ENCODE results near the gene TMEM59L. TPM values are rescaled to one million over a fixed set of nuclear protein-coding genes. Genes with fewer than 3 reads are reported as not detected.

The TMEM59L gene
- total and polyA plus RNA-seq, 9 of the 15 experiments (the other 6 are each of a cell fraction or from before 2014, with no cell fraction given), result 0.37 TPM; not detected in 8

GRCh38 chr19:18620902-18621301 lies 8.2 kb downstream of the TMEM59L start:
- no peak overlapping the region for H3K4me3 ChIP-seq
- intact Hi-C loops (cut with micrococcal nuclease), result no loop called here
- in situ Hi-C loops (cut with MboI), result no loop called here
- H3K4me1 ChIP-seq (replicated peaks in 1 of 2; ENCODE audit: control insufficient read depth in 2 of 2, insufficient read depth in 2 of 2, low read length in 2 of 2), result peaks cover 0 to 6% of the 10 kb centered on the region in 2 experiments; a peak in 3 of 5 replicates
- ChIA-PET CTCF (ENCODE audit: low intra/inter-chr PET ratio) (no interaction called here), POLR2A (interaction anchor here (0.6 to 0.9 kb wide), 2 partner anchors 51 to 170 kb away, joined by 3 to 4 read pairs; no protein-coding TSS in a partner anchor)
- H3K79me2 ChIP-seq (ENCODE audit: control insufficient read depth, insufficient read depth, low read length), result no peaks in the 10 kb centered on the region
- H3K9me3 ChIP-seq (replicated peaks; ENCODE audit: control insufficient read depth, insufficient read depth, low read depth, low read length), result no peaks in the 10 kb centered on the region
- H3K4me2 ChIP-seq (ENCODE audit: insufficient read depth, low read length), result no peak overlapping the region
- ATAC-seq, result no peak
- no peaks in the 10 kb centered on the region for H3K36me3 ChIP-seq (ENCODE audit: control insufficient read depth, insufficient read depth, low read length)
- H2AFZ ChIP-seq (ENCODE audit: low read depth, low read length), result no peak overlapping the region
- no TSS peak for BruUV-seq (replicated peaks)
- no peak for FAIRE-seq
- H3K9me1 ChIP-seq (ENCODE audit: control insufficient read depth, insufficient read depth, low read length), result no peaks in the 10 kb centered on the region
- peak overlapping the region in 1 of 2 experiments; percentile 45; a peak in 2 of 4 replicates for H3K9ac ChIP-seq (ENCODE audit: insufficient read depth in 1 of 2, low read depth in 2 of 2, low read length in 2 of 2)
- H4K20me1 ChIP-seq (replicated peaks; ENCODE audit: control insufficient read depth, insufficient read depth, low read length), result no peaks in the 10 kb centered on the region; the same call in 1 of the 2 replicates
- DNase-seq (ENCODE audit: extremely low read depth in 1 of 4, low spot score in 3 of 4), result no peak
- 9% methylated on average over 6 of the region's 7 CpGs for whole genome bisulfite sequencing (ENCODE audit: insufficient coverage, low coverage, missing lambda C conversion rate)
- H3K27me3 ChIP-seq (ENCODE audit: control insufficient read depth in 2 of 2, insufficient read depth in 2 of 2, low read length in 2 of 2), result peaks cover 8 to 33% of the 10 kb centered on the region in 2 experiments; a peak in 4 of 5 replicates
- H3K27ac ChIP-seq (ENCODE audit: extremely low read depth, low read depth, low read length), result no peak overlapping the region
- TF ChIP-seq TAF15 (IDR thresholded peaks at IDR 0.05; ENCODE audit: low read depth, low read length), result no peak
- no peak for TF ChIP-seq EGR1 (conservative IDR thresholded peaks at IDR 0.05)
- TF ChIP-seq ZNF696 (CRISPR knock-in tag; conservative IDR thresholded peaks at IDR 0.05), result no peak
- no peak for TF ChIP-seq ZNF354B (CRISPR knock-in tag; IDR thresholded peaks at IDR 0.05)
- TF ChIP-seq SNIP1 (IDR thresholded peaks at IDR 0.05; ENCODE audit: low read depth), result no peak
- TF ChIP-seq ZBTB49 (CRISPR knock-in tag; IDR thresholded peaks at IDR 0.05; ENCODE audit: borderline replicate concordance), result no peak
- no peak for TF ChIP-seq TAF9B (IDR thresholded peaks at IDR 0.05; ENCODE audit: partially characterized antibody)
- no peak for TF ChIP-seq BRF2 (IDR thresholded peaks at IDR 0.05; ENCODE audit: borderline replicate concordance, insufficient read depth, insufficient read length)
- no peak for TF ChIP-seq NFXL1 (CRISPR knock-in tag; IDR thresholded peaks at IDR 0.05)
- no peak for TF ChIP-seq SUPT5H (IDR thresholded peaks at IDR 0.05)
- no peak for TF ChIP-seq MAFK (IDR thresholded peaks at IDR 0.05; ENCODE audit: low read length)
- no peak for TF ChIP-seq CBX8 (IDR thresholded peaks at IDR 0.05; ENCODE audit: borderline replicate concordance, extremely low read depth, low read depth, low read length, poor library complexity, severe bottlenecking)
- no peak for TF ChIP-seq HNRNPLL (IDR thresholded peaks at IDR 0.05; ENCODE audit: low read depth, low read length, poor library complexity, severe bottlenecking)
- TF ChIP-seq HES1 (IDR thresholded peaks at IDR 0.05; ENCODE audit: low read depth), result no peak
- TF ChIP-seq GTF2F1 (IDR thresholded peaks at IDR 0.05; ENCODE audit: low read depth, low read length), result no peak
